Umbilical cord (tissue), 2 donors: Measurements from ENCODE around the gene RNF126. TPM values are rescaled to one million over a fixed set of nuclear protein-coding genes. Genes with fewer than 3 reads are reported as not detected.
"Not testable (repeated sequence)": the region's sequence is repeated elsewhere in the genome, so short reads cannot be mapped to it uniquely, and the experiment has no call there.

ENCODE experiments used
- DNase-seq: peaks from one replicate; pipeline ENCODE4 v3.0.0-alpha.2; 2015; ENCODE audit warnings: low spot score
- total RNA-seq: library from RNA; depleted of rRNA; stranded (reverse); fragments of >200 nt; gene quantifications from one replicate; pipeline ENCODE4 v1.2.3, GENCODE V29; 2014; ENCODE audit warnings: low replicate concordance; ENCODE audit not compliant: insufficient read depth

RNF126 gene
- 1.7 TPM for total RNA-seq

- DNase-seq: peak; percentile 88
These were observed at the start of gene RNF126 for GRCh38 chr19:662962-663681. TSS of gene RNF126 (minus strand) at chr19:663214. CDS start at chr19:663121, 93 bp downstream.

GRCh38 chr19:711254-711653 is 48.2 kb upstream of the RNF126 start:
- no peak for DNase-seq

- DNase-seq: no peak
These were observed 47.8 kb upstream of the RNF126 start for GRCh38 chr19:710767-711166.

GRCh38 chr19:709965-710571 is 47.1 kb upstream of the RNF126 start:
- DNase-seq: peak; percentile 71

- no peak for DNase-seq
These were observed 46.4 kb upstream of the RNF126 start for GRCh38 chr19:709196-709964.

- DNase-seq: no peak
These were observed 45.4 kb upstream of the RNF126 start, which contains the start of gene PALM for GRCh38 chr19:708154-709143. TSS of gene PALM (plus strand) at chr19:708935. CDS start at chr19:709147, 212 bp downstream.

GRCh38 chr19:704447-704741 is 41.4 kb upstream of the RNF126 start:
- DNase-seq: no peak

- DNase-seq: no peak
These were observed 40.8 kb upstream of the RNF126 start for GRCh38 chr19:703651-704446.

GRCh38 chr19:703329-703650 is 40.3 kb upstream of the RNF126 start:
- DNase-seq: no peak

GRCh38 chr19:702847-703246 is 39.8 kb upstream of the RNF126 start:
- not testable (repeated sequence) for DNase-seq

GRCh38 chr19:699885-700284 is 36.9 kb upstream of the RNF126 start:
- not testable (repeated sequence) for DNase-seq

- not testable (repeated sequence) for DNase-seq
These were observed 35.5 kb upstream of the RNF126 start for GRCh38 chr19:698529-698928.

GRCh38 chr19:695352-695949 is 32.4 kb upstream of the RNF126 start, which contains the start of gene PRSS57:
TSS of gene PRSS57 (minus strand) at chr19:695452. CDS start at chr19:695430, 22 bp downstream.
- no peak for DNase-seq

GRCh38 chr19:694481-695351 is 31.7 kb upstream of the RNF126 start:
- no peak for DNase-seq

- DNase-seq: no peak
These were observed 27.2 kb upstream of the RNF126 start for GRCh38 chr19:690203-690602.

GRCh38 chr19:688992-689391 is 26.0 kb upstream of the RNF126 start:
- no peak for DNase-seq

- no peak for DNase-seq
These were observed 25.2 kb upstream of the RNF126 start for GRCh38 chr19:688214-688613.

- DNase-seq: no peak
These were observed 24.7 kb upstream of the RNF126 start for GRCh38 chr19:687569-688166.
